ENCODE data around the gene CDH15.

CDH15 gene

DNA sequence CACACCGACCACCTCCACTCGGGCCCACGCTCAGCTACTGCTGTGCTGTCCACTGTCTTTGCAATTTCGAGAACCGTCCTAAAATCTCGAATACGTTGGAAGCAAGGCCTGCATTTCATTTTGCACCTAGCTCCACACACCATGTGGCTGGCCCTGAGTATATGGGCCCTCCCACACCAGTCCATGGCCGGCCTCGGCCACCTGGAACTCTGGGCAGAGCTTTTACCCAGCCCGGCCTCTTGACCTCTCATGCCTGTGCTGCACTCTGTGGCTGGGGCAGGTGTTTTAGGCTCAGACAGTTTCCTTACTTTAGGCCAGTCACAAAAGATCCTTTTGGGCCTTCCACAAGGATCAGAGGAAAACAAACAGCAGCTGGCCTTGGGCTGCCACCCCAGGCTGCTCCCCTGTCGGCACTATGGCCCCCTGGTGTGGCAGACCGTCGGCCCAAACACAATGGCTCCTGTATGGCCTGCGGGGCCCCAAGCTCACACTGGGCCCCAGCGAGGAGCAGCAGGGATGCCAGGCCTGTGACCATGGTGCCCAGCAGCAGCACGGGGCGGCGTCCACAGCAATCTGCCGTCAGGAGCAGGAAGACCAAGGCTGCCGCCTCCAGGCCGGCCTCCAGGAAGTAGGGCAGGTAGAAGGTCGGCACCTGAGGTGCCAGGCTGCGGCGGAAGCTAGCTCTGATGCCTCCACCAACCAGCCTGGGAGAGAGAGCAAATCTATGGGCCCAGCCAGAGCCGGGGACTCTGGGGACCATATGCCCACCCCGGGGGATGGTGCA, 26.3 kb downstream of the CDH15 start:
- H3K27ac ChIP-seq, result no peak overlapping the region
- no peak for DNase-seq
- no peak overlapping the region for H3K4me3 ChIP-seq (ENCODE audit: low read depth, low read length)
- H3K27me3 ChIP-seq (replicated peaks), result peaks cover 27% of the 10 kb centered on the region
- in situ Hi-C loops (cut with HindIII; ENCODE audit: low pct_ligation_motif_present, low sequenced_read_pairs), result no loop called here
- H3K36me3 ChIP-seq (replicated peaks), result no peaks in the 10 kb centered on the region
- TF ChIP-seq CTCF (IDR thresholded peaks at IDR 0.05; ENCODE audit: low read depth, low read length, missing control alignments), result no peak

- no peak for TF ChIP-seq CTCF (IDR thresholded peaks at IDR 0.05; ENCODE audit: low read depth, low read length, missing control alignments)
- Histone ChIP-seq H3K27ac (no peak overlapping the region), H3K36me3 (replicated peaks) (no peaks in the 10 kb centered on the region), H3K27me3 (replicated peaks) (peaks cover 31% of the 10 kb centered on the region), H3K4me3 (ENCODE audit: low read depth, low read length) (no peak overlapping the region)
- in situ Hi-C loops (cut with HindIII; ENCODE audit: low pct_ligation_motif_present, low sequenced_read_pairs), result no loop called here
- DNase-seq, result no peak
These were observed 27.1 kb downstream of the CDH15 start for GRCh38 chr16:89198417-89199240.

DNA sequence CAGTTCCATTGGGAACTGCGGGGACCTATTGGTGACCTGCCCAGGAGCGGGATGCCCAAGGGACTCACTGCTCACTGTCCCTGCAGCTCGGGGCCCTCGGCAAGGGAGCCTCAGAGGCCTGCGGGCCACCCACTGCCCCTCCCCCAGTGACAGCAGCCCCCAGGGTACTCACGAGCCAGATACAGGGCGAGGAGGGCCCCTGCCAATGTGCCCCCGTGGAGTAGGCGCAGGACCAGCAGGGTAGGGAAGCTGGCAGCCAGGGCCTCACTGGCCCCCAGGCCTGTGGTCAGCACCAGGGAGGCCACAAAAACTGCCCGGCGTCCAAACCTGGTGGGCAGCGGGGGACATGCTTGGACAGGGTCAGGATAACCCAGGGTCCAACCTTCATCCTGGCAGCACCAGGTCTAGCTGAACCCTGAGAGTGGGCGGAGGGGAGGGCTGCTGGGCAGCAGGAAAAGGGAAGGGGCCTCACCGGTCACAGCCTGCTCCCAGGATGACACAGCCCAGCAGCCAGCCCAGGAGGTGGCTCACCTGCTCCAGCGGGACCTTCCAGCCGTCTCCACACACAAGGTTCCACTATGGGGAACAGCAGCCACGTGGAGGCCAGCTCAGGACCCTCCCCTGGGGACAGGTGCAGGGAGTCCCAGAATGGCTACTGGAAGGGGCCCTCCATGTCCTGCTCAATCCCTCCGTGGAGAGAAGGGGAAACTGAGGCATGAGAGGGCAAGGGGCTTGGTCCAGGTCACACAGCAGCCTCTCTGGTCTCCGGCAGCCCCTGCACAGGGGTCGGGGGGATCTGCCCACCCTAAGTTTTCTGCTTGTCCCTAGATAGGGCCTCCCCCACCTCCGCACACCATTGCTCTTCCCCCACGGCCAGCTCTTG, 27.9 kb downstream of the CDH15 start:
- in situ Hi-C loops (cut with HindIII; ENCODE audit: low pct_ligation_motif_present, low sequenced_read_pairs), result no loop called here
- Histone ChIP-seq H3K4me3 (ENCODE audit: low read depth, low read length) (no peak overlapping the region), H3K27me3 (replicated peaks) (peaks cover 32% of the 10 kb centered on the region), H3K27ac (no peak overlapping the region), H3K36me3 (replicated peaks) (no peaks in the 10 kb centered on the region)
- no peak for DNase-seq
- no peak for TF ChIP-seq CTCF (IDR thresholded peaks at IDR 0.05; ENCODE audit: low read depth, low read length, missing control alignments)

GRCh38 chr16:89200124-89200849, 28.7 kb downstream of the CDH15 start, which contains the start of gene SLC22A31:
TSS of gene SLC22A31 (minus strand) at chr16:89200537. CDS start at chr16:89200501, 36 bp downstream.
- in situ Hi-C loops (cut with HindIII; ENCODE audit: low pct_ligation_motif_present, low sequenced_read_pairs), result no loop called here
- no peak for TF ChIP-seq CTCF (IDR thresholded peaks at IDR 0.05; ENCODE audit: low read depth, low read length, missing control alignments)
- peaks cover 32% of the 10 kb centered on the region for H3K27me3 ChIP-seq (replicated peaks)
- no peak for DNase-seq
- H3K36me3 ChIP-seq (replicated peaks), result no peaks in the 10 kb centered on the region
- no peak within 1 kb of the TSS for H3K27ac ChIP-seq
- H3K4me3 ChIP-seq (ENCODE audit: low read depth, low read length), result no peak within 1 kb of the TSS

GRCh38 chr16:89200850-89201411, 29.4 kb downstream of the CDH15 start:
- H3K4me3 ChIP-seq (ENCODE audit: low read depth, low read length), result no peak overlapping the region
- no peak for DNase-seq
- peaks cover 32% of the 10 kb centered on the region for H3K27me3 ChIP-seq (replicated peaks)
- in situ Hi-C loops (cut with HindIII; ENCODE audit: low pct_ligation_motif_present, low sequenced_read_pairs), result no loop called here
- H3K36me3 ChIP-seq (replicated peaks), result no peaks in the 10 kb centered on the region
- TF ChIP-seq CTCF (IDR thresholded peaks at IDR 0.05; ENCODE audit: low read depth, low read length, missing control alignments), result no peak
- no peak overlapping the region for H3K27ac ChIP-seq
